BLaER1 treated with 17β-estradiol and CSF1 and Interleukin-3, amounts not matched to agents 10 nM and 100 nM (cell line): Measurements from ENCODE around the gene TMEM120A.

Experiments used
- H3K27ac ChIP-seq, 11 experiments: shearing (Covaris generic); formaldehyde crosslinking; 2 replicates each; pipeline ENCODE4 v1.8.1; 2022
- H3K27me3 ChIP-seq, 11 experiments: shearing (Covaris generic); formaldehyde crosslinking; 2 replicates each; pipeline ENCODE4 v1.8.1; 2022
- H3K36me3 ChIP-seq, 11 experiments: shearing (Covaris generic); formaldehyde crosslinking; 2 replicates each; pipeline ENCODE4 v1.8.1; 2022
- H3K4me1 ChIP-seq, 10 experiments: shearing (Covaris generic); formaldehyde crosslinking; 2 replicates each; pipeline ENCODE4 v1.8.1; 2022
- H3K4me2 ChIP-seq, 11 experiments: shearing (Covaris generic); formaldehyde crosslinking; 2 replicates each; pipeline ENCODE4 v1.8.1; 2022
- H3K4me3 ChIP-seq, 10 experiments: shearing (Covaris generic); formaldehyde crosslinking; 2 replicates each; pipeline ENCODE4 v1.8.1; 2022
- H3K9ac ChIP-seq, 11 experiments: shearing (Covaris generic); formaldehyde crosslinking; 2 replicates each; pipeline ENCODE4 v1.8.1; 2022
- H3K9me3 ChIP-seq, 11 experiments: shearing (Covaris generic); formaldehyde crosslinking; replicated peaks in 1 of 11; 2 replicates each; pipeline ENCODE4 v1.8.1; 2022
- H4K20me1 ChIP-seq, 11 experiments: shearing (Covaris generic); formaldehyde crosslinking; 2 replicates each; pipeline ENCODE4 v1.8.1; 2022
- Cebpa-rat ChIP-seq, 11 experiments: shearing (Covaris generic); IDR thresholded peaks; 2 replicates each; pipeline ENCODE4 v1.8.1; 2022

TMEM120A gene

GRCh38 chr7:75991531-75992082 lies 2.8 kb downstream of the TMEM120A start:
- Histone ChIP-seq H3K4me2 (no peak overlapping the region), H3K27ac (no peak overlapping the region), H3K36me3 (peaks cover 18 to 40% (median 29%) of the 10 kb centered on the region in 11 experiments), H3K27me3 (no peaks in the 10 kb centered on the region), H3K4me3 (no peak overlapping the region), H3K9ac (peak overlapping the region in 1 of 11 experiments; percentile 4; a peak in 1 of 22 replicates), H3K4me1 (peaks cover 11 to 29% (median 22%) of the 10 kb centered on the region in 10 experiments), H4K20me1 (peaks cover 0 to 54% (median 12%) of the 10 kb centered on the region in 11 experiments; a peak in 11 of 22 replicates), H3K9me3 (no peaks in the 10 kb centered on the region)
- no peak for TF ChIP-seq Cebpa-rat (IDR thresholded peaks at IDR 0.05)

- peak overlapping the region in 1 of 11 experiments; percentile 1; a peak in 1 of 22 replicates for H3K4me2 ChIP-seq
- no peaks in the 10 kb centered on the region for H3K27me3 ChIP-seq
- peaks cover 6 to 24% (median 11%) of the 10 kb centered on the region in 10 experiments; a peak in 19 of 20 replicates for H3K4me1 ChIP-seq
- no peak for TF ChIP-seq Cebpa-rat (IDR thresholded peaks at IDR 0.05)
- no peak overlapping the region for H3K4me3 ChIP-seq
- peaks cover 0 to 73% (median 16%) of the 10 kb centered on the region in 11 experiments; a peak in 13 of 22 replicates for H4K20me1 ChIP-seq
- no peaks in the 10 kb centered on the region for H3K9me3 ChIP-seq
- no peak overlapping the region for H3K27ac ChIP-seq
- H3K9ac ChIP-seq, result 0 out of 22 replicates have a peak overlapping the region, but pooled peaks of 1 of the 11 experiments have one; percentile 42
- H3K36me3 ChIP-seq, result peaks cover 27 to 45% (median 34%) of the 10 kb centered on the region in 11 experiments
These were observed 4.7 kb downstream of the TMEM120A start for GRCh38 chr7:75989500-75990388.

GRCh38 chr7:75988568-75989499 lies 5.6 kb downstream of the TMEM120A start:
- no peak overlapping the region for H3K4me3 ChIP-seq
- peaks cover 0 to 82% (median 16%) of the 10 kb centered on the region in 11 experiments; a peak in 14 of 22 replicates for H4K20me1 ChIP-seq
- H3K9me3 ChIP-seq, result no peaks in the 10 kb centered on the region
- peaks cover 0 to 17% (median 8%) of the 10 kb centered on the region in 10 experiments; a peak in 18 of 20 replicates for H3K4me1 ChIP-seq
- no peaks in the 10 kb centered on the region for H3K27me3 ChIP-seq
- peaks cover 36 to 54% (median 43%) of the 10 kb centered on the region in 11 experiments for H3K36me3 ChIP-seq
- H3K27ac ChIP-seq, result no peak overlapping the region
- no peak overlapping the region for H3K9ac ChIP-seq
- H3K4me2 ChIP-seq, result 0 out of 22 replicates have a peak overlapping the region, but pooled peaks of 1 of the 11 experiments have one; percentile 1
- no peak for TF ChIP-seq Cebpa-rat (IDR thresholded peaks at IDR 0.05)

- no peaks in the 10 kb centered on the region for H3K27me3 ChIP-seq
- H3K4me3 ChIP-seq, result no peak overlapping the region
- no peak for TF ChIP-seq Cebpa-rat (IDR thresholded peaks at IDR 0.05)
- H3K9ac ChIP-seq, result no peak overlapping the region
- peaks cover 42 to 62% (median 51%) of the 10 kb centered on the region in 11 experiments for H3K36me3 ChIP-seq
- H3K9me3 ChIP-seq, result no peaks in the 10 kb centered on the region
- peaks cover 0 to 10% (median under 1%) of the 10 kb centered on the region in 10 experiments; a peak in 9 of 20 replicates for H3K4me1 ChIP-seq
- H3K4me2 ChIP-seq, result no peak overlapping the region
- H3K27ac ChIP-seq, result no peak overlapping the region
- peaks cover 0 to 86% (median 16%) of the 10 kb centered on the region in 11 experiments; a peak in 13 of 22 replicates for H4K20me1 ChIP-seq
These were observed 6.4 kb downstream of the TMEM120A start for GRCh38 chr7:75987805-75988567.

GRCh38 chr7:75987026-75987804 lies 7.2 kb downstream of the TMEM120A start:
- Histone ChIP-seq H3K36me3 (peaks cover 49 to 69% (median 59%) of the 10 kb centered on the region in 11 experiments), H3K27ac (no peak overlapping the region), H3K4me3 (no peak overlapping the region), H3K4me2 (no peak overlapping the region), H4K20me1 (peaks cover 0 to 87% (median 17%) of the 10 kb centered on the region in 11 experiments; a peak in 14 of 22 replicates), H3K9ac (no peak overlapping the region), H3K27me3 (no peaks in the 10 kb centered on the region), H3K4me1 (peaks cover 0 to 10% (median 0%) of the 10 kb centered on the region in 10 experiments; a peak in 4 of 20 replicates), H3K9me3 (no peaks in the 10 kb centered on the region)
- no peak for TF ChIP-seq Cebpa-rat (IDR thresholded peaks at IDR 0.05)

GRCh38 chr7:75986147-75986781 lies 8.1 kb downstream of the TMEM120A start:
- H3K27me3 ChIP-seq, result no peaks in the 10 kb centered on the region
- no peaks in the 10 kb centered on the region for H3K9me3 ChIP-seq
- no peak for TF ChIP-seq Cebpa-rat (IDR thresholded peaks at IDR 0.05)
- H3K27ac ChIP-seq, result no peak overlapping the region
- peaks cover 0 to 10% (median 0%) of the 10 kb centered on the region in 10 experiments; a peak in 4 of 20 replicates for H3K4me1 ChIP-seq
- no peak overlapping the region for H3K4me3 ChIP-seq
- no peak overlapping the region for H3K9ac ChIP-seq
- peaks cover 59 to 70% (median 68%) of the 10 kb centered on the region in 11 experiments for H3K36me3 ChIP-seq
- H4K20me1 ChIP-seq, result peaks cover 0 to 88% (median 19%) of the 10 kb centered on the region in 11 experiments; a peak in 15 of 22 replicates
- no peak overlapping the region for H3K4me2 ChIP-seq
